ENCODE measurements around the gene MRPS26.
"Not testable (repeated sequence)": the region's sequence is repeated elsewhere in the genome, so short reads cannot be mapped to it uniquely, and the experiment has no call there.

MRPS26 gene

GRCh38 chr20:3043322-3043721 lies 2.5 kb upstream of the MRPS26 start, which contains the start of gene GNRH2:
Gene GNRH2 (plus strand): TSS chr20:3043622. CDS start chr20:3044415, 793 bp downstream.
- no peak for FAIRE-seq

DNA sequence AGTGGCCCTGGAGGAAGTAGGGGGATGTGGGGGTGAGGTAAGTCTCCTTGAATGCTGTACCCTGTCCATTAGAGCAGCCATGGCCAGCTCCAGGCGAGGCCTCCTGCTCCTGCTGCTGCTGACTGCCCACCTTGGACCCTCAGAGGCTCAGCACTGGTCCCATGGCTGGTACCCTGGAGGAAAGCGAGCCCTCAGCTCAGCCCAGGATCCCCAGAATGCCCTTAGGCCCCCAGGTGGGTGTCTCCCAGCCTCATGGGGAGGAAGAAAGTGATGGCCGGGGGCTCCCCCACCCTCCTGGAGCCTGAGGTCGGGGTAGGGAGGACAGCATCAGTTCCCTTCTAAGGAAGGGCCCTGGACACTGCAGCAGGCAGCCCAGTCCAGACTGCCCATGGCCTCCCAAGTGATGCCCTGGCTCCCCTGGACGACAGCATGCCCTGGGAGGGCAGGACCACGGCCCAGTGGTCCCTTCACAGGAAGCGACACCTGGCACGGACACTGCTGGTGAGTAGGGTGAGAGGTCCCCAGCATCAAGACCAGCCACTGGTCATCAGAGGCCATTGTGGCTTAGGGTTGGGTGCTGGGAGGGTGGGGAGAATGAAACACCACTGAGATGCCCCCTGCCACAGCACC lies 1.4 kb upstream of the MRPS26 start:
- no peak for FAIRE-seq

DNA sequence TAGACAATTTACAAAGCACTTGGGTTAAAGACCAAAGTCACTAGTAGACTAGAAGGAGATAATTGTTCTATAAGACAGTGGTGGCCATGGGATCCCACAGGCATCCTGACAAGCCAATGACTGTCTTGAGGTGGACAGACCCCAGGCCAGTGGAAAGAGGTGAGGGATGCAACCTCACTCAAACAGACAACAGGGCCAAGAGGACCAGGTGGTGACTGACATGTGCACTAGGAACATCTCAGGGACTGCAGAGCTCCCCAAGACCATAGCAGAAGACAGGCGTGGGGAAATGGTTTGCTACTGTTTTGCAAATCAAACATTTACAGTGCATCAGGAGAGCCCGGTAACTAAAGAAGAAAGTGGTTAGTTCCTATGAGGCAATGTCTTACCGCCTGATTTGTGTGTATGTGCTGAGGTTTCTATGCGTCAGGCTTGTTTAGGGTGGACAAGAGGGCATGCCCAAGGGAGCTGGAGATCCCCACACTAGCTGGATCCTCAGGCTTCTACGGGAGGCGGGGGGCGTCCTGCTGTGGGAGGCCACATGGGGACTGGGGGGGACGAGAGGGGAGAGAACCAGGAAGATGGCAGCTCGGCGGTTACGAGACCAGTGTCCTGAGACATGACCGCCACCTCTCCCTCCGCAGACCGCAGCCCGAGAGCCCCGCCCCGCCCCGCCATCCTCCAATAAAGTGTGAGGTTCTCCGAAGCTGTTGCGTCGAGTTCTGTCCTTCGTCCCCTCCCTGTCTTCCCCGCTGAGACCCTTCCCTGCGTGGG lies 623 bp upstream of the MRPS26 start:
- no peak for FAIRE-seq

DNA sequence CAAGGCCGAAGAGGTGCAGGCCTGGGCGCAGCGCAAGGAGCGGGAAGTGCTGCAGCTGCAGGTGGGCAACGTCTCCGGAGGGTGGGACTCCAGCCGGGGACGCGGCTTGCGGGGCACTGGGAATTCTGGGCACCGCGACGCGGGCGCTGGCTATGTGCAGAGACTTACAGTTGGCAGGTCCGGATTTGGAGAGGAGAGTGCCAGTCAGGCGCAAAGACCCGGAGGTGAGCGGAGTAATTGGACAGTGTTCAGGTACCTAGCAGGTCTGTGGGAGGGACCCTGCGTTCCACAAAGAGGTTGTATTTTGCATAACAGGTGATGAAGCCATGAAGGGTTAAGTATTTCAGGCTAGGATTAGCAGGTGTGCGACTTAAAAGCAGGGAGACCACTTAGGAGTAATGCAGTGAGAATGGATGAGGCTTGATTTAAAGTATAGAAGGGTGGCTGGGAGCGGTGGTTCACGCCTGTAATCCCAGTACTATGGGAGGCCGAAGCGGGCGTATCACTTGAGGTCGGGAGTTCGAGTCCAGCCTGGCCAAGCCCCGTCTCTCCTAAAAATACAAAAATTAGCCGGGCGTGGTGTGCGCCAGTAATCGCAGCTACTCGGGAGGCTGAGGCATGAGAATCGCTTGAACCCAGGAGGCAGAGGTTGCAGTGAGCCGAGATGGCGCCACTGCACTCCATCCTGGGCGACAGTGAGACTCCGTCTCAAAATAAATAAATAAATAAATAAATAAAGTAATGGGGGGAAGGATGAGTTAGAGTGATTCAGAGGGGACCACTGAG lies 1.0 kb downstream of the MRPS26 start:
- FAIRE-seq: no peak

DNA sequence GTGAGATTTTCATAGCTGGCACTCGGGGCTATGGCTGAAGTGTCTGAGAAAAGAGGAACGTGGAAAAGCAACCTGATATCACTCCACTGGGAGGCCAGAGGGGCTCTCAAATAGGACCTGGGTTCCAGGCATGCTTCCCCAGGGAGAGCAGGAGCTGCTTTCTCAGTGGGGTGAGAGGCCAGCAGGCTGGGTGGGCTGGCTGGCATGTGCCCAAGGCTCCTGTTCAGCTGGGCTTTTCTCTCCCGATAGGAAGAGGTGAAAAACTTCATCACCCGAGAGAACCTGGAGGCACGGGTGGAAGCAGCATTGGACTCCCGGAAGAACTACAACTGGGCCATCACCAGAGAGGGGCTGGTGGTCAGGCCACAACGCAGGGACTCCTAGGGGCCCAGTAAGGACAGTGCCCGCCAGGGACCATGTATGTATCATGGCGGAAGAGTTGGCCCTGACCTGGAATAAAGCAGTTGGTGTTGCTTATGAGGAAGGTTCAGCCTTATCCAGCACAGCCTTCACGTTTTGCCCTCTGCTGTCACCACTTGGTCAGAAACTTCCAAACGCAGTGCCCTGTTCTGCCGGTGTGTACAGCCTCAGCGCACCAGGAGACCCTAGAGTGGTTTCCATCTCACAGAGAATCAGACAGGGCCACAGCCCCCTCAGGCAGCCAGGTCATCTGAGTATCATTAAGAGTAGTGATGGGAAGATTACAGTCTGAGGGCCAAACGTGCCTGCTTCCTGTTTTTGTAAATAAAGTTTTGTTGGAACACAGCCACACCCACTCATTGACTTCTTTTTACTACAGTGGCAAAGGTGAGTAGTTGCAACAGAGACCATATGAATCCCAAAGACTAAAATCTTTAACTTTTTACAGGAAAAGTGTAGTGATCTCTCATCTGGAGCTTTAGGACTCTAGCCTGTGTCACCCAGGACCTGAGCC lies 1.9 kb downstream of the MRPS26 start:
- no peak for FAIRE-seq

DNA sequence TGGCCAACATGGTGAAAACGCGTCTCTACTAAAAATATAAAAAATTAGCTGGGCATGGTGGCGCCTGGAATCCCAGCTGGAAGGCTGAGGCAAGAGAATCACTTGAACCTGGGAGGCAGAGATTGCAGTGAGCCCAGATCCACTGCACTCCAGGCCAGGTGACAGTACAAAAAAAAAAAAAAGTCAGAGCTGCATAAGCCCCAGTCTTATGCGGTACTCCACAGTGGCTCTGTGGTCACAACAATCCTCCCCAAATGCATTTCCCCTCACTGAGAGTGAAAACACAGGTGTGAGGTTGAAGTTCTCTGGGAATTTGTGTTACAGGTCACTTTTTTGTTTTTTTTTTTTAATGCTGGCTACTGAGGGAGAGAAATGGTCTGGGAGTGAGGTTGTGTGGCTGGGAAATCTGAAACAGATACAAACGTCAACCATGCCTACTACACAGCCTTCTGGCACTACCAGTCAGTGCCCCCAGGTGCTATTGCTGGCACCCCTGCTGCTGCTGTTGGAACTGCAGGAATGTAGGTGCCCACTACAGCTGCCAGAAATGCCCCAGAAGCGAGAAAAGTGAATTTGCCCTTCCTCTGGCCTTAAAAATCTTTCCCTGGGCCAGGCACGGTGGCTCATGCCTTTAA lies 5.7 kb downstream of the MRPS26 start:
- no peak for FAIRE-seq

DNA sequence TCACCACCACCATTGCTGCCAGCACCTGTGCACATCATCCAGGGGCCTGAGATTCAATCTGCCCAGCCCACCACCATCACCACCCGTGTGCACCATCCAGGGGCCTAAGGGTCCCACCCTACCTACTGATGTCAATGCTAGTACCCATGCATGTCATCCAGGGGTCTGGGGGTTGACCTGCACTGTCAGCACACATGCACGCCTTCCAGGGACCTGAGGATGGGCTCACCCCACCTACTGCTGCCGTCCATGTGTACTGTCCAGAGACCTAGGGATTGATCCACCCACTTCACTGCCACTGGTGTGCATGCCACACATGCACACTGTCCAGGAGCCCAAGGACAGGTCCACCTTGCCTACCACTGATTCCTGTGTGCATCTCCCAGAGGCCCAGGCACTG lies 13.6 kb downstream of the MRPS26 start:
- no peak for FAIRE-seq

- FAIRE-seq: not testable (repeated sequence)
Measured at GRCh38 chr20:3064119-3064518, 18.3 kb downstream of the MRPS26 start.

GRCh38 chr20:3067139-3068014 lies 21.5 kb downstream of the MRPS26 start:
- FAIRE-seq: no peak

GRCh38 chr20:3068075-3068474 lies 22.2 kb downstream of the MRPS26 start:
- FAIRE-seq: no peak

DNA sequence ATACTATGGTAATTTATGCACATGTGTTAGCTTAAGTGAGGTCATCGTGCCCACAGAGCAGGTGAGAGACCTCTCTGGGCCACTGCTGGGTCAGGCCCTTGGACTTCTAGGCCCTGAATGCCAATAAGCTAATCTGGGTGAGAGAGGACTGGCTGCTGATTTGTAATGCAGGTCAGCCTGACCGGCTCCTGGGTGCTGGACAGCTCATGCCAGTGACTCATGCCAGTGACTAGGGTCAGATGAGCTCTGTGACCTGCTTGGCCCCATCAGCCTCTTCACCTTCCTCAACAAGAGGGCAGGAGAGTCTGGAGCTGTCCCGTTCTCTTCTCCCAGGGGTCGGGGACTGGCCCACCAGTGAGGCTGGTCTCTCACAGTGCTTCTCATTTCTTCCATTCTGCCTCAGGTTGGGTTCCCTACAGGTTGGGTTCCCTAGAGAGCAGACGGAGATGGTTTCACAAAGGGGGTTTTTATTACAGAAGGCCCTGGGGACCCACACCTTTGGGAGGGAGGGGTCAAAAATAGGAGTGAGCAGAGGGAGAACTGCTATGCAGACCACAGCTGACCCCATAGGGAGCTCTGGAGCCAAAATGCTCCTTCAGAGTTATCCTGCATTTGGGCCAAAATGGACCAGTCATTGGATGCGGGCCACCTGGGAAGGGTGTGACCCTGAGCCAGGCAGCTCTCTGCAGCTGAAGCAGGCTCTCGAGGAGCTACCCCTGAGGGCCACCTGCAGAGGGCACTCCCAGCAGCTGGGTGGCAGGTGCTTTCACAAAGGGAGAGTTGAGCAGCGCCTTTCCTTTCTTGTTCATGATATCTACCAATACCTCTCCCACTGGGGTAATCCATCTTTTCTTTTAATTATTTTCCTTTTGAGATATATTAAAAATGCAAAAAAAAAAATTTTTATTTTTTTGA lies 23.4 kb downstream of the MRPS26 start:
- FAIRE-seq: no peak

GRCh38 chr20:3070725-3071124 lies 24.9 kb downstream of the MRPS26 start:
- no peak for FAIRE-seq

DNA sequence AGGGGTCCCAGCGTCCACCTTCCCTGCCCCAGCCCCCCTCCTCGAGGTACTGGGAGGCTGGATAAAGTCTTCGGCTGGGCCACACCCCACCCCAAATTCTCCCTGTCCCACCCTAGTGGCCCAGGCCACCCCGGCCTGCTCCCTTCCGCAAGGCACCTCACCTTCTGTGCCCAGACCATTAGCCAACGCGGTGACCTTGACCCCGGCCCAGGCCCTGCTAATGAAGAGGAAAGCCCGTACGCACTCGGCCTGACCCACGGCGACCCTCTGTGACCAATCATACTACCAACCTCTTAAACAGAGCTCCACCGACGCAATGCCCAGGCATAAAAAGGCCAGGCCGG lies 25.4 kb downstream of the MRPS26 start:
- no peak for FAIRE-seq

- FAIRE-seq: no peak
Measured at GRCh38 chr20:3071610-3072529, 26.0 kb downstream of the MRPS26 start, which contains the start of gene OXT. Gene OXT (plus strand): TSS chr20:3071620. CDS start chr20:3071656, 36 bp downstream.

- no peak for FAIRE-seq
Measured at GRCh38 chr20:3072530-3073250, 26.8 kb downstream of the MRPS26 start.

DNA sequence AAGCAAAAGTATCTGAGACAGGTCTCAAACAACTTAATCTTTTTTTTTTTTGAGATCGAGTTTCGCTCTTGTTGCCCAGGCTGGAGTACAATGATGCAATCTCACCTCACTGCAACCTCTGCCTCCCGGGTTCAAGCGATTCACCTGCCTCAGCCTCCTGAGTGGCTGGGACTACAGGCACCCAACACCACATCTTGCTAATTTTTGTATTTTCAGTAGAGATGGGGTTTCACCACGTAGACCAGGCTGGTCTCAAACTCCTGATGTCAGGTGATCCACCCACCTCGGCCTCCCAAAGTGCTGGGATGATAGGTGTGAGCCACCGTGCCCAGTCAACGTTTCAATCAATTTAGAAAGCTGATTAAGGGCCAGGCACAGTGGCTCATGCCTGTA lies 27.4 kb downstream of the MRPS26 start:
- FAIRE-seq: not testable (repeated sequence)

DNA sequence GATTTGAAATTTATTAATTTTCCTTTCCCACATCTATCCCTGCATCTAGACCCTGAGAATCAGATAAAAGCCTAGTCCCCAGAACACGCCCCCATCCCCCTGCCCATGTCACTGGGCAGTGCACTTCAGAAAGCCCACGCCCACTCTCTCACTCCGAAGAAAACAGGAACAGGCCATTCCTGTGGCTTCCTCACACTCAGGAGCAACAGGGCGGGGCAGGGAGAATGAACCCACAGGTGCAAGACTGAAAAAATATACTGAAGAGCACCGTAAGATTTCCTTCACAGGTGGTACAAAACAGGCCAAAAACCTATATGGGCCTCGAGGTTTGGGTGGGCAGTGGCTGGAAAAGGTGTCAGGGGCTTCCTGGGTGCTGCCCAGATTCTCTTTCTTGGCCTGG lies 29.0 kb downstream of the MRPS26 start:
- FAIRE-seq: no peak

DNA sequence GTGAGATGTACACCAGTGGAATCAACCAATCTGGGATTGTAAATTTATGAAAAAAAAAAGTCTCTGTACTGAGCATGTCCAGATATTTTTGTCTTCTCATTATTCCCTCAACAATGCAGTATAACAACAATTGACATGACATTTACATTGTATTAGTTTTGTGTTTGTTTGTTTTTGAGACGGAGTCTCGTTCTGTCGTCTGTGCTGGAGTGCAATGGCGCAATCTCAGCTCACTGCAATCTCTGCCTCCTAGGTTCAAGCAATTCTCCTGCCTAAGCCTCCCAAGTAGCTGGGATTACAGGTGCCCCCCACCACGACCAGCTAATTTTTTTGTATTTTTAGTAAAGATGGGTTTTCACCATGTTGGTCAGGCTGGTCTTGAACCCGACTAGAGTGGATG lies 29.5 kb downstream of the MRPS26 start:
- not testable (repeated sequence) for FAIRE-seq

Measured in TTC549 (cell line).